ENCODE measurements around the gene SULT1B1. TPM values are rescaled to one million over a fixed set of nuclear protein-coding genes. Genes with fewer than 3 reads are reported as not detected.

Gene SULT1B1
- total and polyA plus RNA-seq, 2 experiments from 2014 or later = 0.10 to 2.6 TPM

DNA sequence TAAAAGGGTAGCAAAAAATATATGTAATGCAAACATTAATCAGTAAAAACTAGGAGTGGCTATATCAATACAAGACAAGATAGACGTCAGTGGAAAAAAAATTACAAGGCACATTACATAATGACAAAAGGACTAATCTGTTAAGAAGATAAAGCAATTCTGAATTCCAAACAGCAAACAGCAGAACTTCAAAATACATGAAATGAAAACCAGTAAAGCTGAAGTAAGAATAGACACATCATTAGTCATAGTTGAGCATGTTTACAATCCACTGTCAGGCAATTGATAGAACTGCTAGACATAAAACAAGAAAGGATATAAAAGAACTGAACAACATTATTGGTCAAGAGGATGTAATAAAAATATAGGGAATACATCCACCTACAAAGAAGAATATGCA, 12.2 kb downstream of the SULT1B1 start:
- H3K36me3 ChIP-seq (ENCODE audit: low read depth) = no peaks in the 10 kb centered on the region
- H3K9me2 ChIP-seq (ENCODE audit: insufficient read depth) = no peaks in the 10 kb centered on the region
- no peak overlapping the region for H3K9ac ChIP-seq
- H3K4me1 ChIP-seq (ENCODE audit: insufficient read depth) = peaks cover 33% of the 10 kb centered on the region
- H3F3A ChIP-seq (ENCODE audit: insufficient read depth) = peaks cover 14% of the 10 kb centered on the region
- in situ Hi-C loops (cut with MboI) = no loop called here
- no peak overlapping the region for H3K4me3 ChIP-seq
- H3K27ac ChIP-seq = no peak overlapping the region
- H2AFZ ChIP-seq = no peak overlapping the region
- H3K9me3 ChIP-seq (ENCODE audit: low read depth) = no peaks in the 10 kb centered on the region
- 7 to 30% methylated on average over 1 of the region's 1 CpG for WGBS, 2 experiments (ENCODE audit: low coverage in 1 of 2, low lambda C conversion rate in 2 of 2, missing lambda C conversion rate in 2 of 2)
- peak; percentile 35 for DNase-seq
- H4K20me1 ChIP-seq (ENCODE audit: insufficient read depth) = no peaks in the 10 kb centered on the region
- no peaks in the 10 kb centered on the region for H3K27me3 ChIP-seq (replicated peaks; ENCODE audit: insufficient read depth)
- peak overlapping the region; percentile 2 for H3K4me2 ChIP-seq (ENCODE audit: unreplicated experiment)
- TF ChIP-seq EZH2 (IDR thresholded peaks at IDR 0.05; ENCODE audit: insufficient read depth, poor library complexity, severe bottlenecking) = no peak
- no peaks in the 10 kb centered on the region for H3K79me2 ChIP-seq (ENCODE audit: insufficient read depth)

GRCh38 chr4:69744157-69744478, 16.3 kb downstream of the SULT1B1 start:
- Histone ChIP-seq H3K4me3 (no peak overlapping the region), H3K9ac (no peak overlapping the region), H4K20me1 (ENCODE audit: insufficient read depth) (no peaks in the 10 kb centered on the region), H3K9me3 (ENCODE audit: low read depth) (no peaks in the 10 kb centered on the region), H3K27ac (no peak overlapping the region), H3K79me2 (ENCODE audit: insufficient read depth) (no peaks in the 10 kb centered on the region), H3K36me3 (ENCODE audit: low read depth) (no peaks in the 10 kb centered on the region), H3F3A (ENCODE audit: insufficient read depth) (no peaks in the 10 kb centered on the region), H3K9me2 (ENCODE audit: insufficient read depth) (no peaks in the 10 kb centered on the region), H2AFZ (no peak overlapping the region), H3K27me3 (replicated peaks; ENCODE audit: insufficient read depth) (no peaks in the 10 kb centered on the region), H3K4me1 (ENCODE audit: insufficient read depth) (peaks cover 13% of the 10 kb centered on the region), H3K4me2 (ENCODE audit: unreplicated experiment) (no peak overlapping the region)
- TF ChIP-seq EZH2 (IDR thresholded peaks at IDR 0.05; ENCODE audit: insufficient read depth, poor library complexity, severe bottlenecking) = no peak
- TF ChIP-seq EZH2phosphoT487 (IDR thresholded peaks at IDR 0.05; ENCODE audit: insufficient read depth, low read depth) = no peak
- in situ Hi-C loops (cut with MboI) = no loop called here
- WGBS, 2 experiments (ENCODE audit: low coverage in 1 of 2, low lambda C conversion rate in 2 of 2, missing lambda C conversion rate in 2 of 2) = 82 to 87% methylated on average over 10 to 11 of the region's 11 CpGs
- DNase-seq = no peak

DNA sequence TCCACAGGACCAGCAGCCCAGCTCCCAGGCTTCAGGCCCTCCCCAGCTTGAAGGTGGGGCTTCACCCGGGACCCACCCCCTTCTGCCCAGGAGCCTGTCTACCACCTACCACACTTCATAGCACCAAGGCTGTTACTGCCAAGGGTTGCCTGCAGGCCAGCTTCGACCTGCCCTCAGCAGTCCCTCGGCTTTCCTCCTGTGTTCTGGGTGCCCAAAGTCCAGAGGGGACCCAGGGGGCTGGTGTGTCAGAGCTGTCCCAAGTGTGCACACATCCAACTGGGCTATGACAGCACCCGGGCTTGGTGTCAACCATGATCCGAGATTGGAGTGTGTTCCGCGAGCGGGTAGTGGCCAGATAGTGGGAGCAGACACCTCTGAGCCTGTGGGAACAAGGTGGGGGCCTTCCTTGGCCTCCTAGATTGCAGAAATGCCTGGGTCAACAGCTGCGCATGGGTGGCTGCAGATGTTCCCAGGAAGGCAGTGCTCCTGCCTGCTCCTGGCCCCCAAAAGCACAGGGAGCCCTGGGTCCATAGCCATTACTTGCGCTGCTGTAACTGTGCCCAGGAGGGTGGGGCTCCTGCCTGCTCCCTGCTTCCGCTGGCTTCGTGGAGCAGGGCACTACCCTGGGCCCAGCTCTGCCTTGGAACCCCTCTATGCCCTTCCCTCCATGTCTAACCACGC, 16.8 kb downstream of the SULT1B1 start:
- H2AFZ ChIP-seq = no peak overlapping the region

DNA sequence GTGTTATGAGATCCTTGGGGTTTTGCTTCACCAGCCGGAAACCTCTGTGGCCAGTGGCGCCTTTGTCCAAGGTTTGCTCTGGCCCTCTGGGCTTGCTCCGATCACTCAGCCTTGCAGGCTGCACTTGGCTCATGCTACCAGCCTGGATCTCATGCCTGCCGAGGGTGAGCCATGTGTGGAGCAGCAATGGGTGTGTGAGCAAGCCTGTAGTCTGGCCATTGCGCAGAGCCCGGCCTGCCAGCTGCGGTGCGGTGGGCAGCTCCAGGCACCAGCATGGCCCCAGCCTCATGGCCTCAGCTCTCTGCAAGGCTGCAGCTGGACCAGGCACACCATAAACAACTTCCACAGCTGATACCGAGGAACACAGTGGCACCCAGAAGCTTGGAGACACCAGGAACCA, 17.8 kb downstream of the SULT1B1 start:
- WGBS, 2 experiments (ENCODE audit: low coverage in 1 of 2, low lambda C conversion rate in 2 of 2, missing lambda C conversion rate in 2 of 2) = 81 to 86% methylated on average over 9 of the region's 9 CpGs
- no peak overlapping the region for H3K27ac ChIP-seq
- no peak overlapping the region for H3K4me2 ChIP-seq (ENCODE audit: unreplicated experiment)
- no peak for DNase-seq
- no peak overlapping the region for H2AFZ ChIP-seq
- in situ Hi-C loops (cut with MboI) = no loop called here
- TF ChIP-seq EZH2phosphoT487 (IDR thresholded peaks at IDR 0.05; ENCODE audit: insufficient read depth, low read depth) (no peak), EZH2 (IDR thresholded peaks at IDR 0.05; ENCODE audit: insufficient read depth, poor library complexity, severe bottlenecking) (no peak)
- H4K20me1 ChIP-seq (ENCODE audit: insufficient read depth) = no peaks in the 10 kb centered on the region
- no peaks in the 10 kb centered on the region for H3F3A ChIP-seq (ENCODE audit: insufficient read depth)
- no peak overlapping the region for H3K9ac ChIP-seq
- H3K79me2 ChIP-seq (ENCODE audit: insufficient read depth) = no peaks in the 10 kb centered on the region
- H3K27me3 ChIP-seq (replicated peaks; ENCODE audit: insufficient read depth) = no peaks in the 10 kb centered on the region
- no peaks in the 10 kb centered on the region for H3K36me3 ChIP-seq (ENCODE audit: low read depth)
- no peak overlapping the region for H3K4me3 ChIP-seq
- H3K9me3 ChIP-seq (ENCODE audit: low read depth) = no peaks in the 10 kb centered on the region
- no peaks in the 10 kb centered on the region for H3K9me2 ChIP-seq (ENCODE audit: insufficient read depth)
- peaks cover under 1% of the 10 kb centered on the region; the same call in 1 of the 2 replicates for H3K4me1 ChIP-seq (ENCODE audit: insufficient read depth)

More for the DNA sequence above, 16.8 kb downstream of the SULT1B1 start:
- Histone ChIP-seq H3K4me2 (ENCODE audit: unreplicated experiment) (no peak overlapping the region), H3K27me3 (replicated peaks; ENCODE audit: insufficient read depth) (no peaks in the 10 kb centered on the region), H3K9me3 (ENCODE audit: low read depth) (no peaks in the 10 kb centered on the region), H3K4me1 (ENCODE audit: insufficient read depth) (peaks cover 11% of the 10 kb centered on the region), H4K20me1 (ENCODE audit: insufficient read depth) (no peaks in the 10 kb centered on the region), H3K79me2 (ENCODE audit: insufficient read depth) (no peaks in the 10 kb centered on the region), H3K36me3 (ENCODE audit: low read depth) (no peaks in the 10 kb centered on the region), H3K27ac (no peak overlapping the region), H3K9me2 (ENCODE audit: insufficient read depth) (no peaks in the 10 kb centered on the region), H3F3A (ENCODE audit: insufficient read depth) (no peaks in the 10 kb centered on the region), H3K4me3 (no peak overlapping the region), H3K9ac (no peak overlapping the region)
- in situ Hi-C loops (cut with MboI) = no loop called here
- TF ChIP-seq EZH2phosphoT487 (IDR thresholded peaks at IDR 0.05; ENCODE audit: insufficient read depth, low read depth) (no peak), EZH2 (IDR thresholded peaks at IDR 0.05; ENCODE audit: insufficient read depth, poor library complexity, severe bottlenecking) (no peak)
- DNase-seq = no peak
- 67 to 75% methylated on average over 13 of the region's 13 CpGs for WGBS, 2 experiments (ENCODE audit: low coverage in 1 of 2, low lambda C conversion rate in 2 of 2, missing lambda C conversion rate in 2 of 2)

DNA sequence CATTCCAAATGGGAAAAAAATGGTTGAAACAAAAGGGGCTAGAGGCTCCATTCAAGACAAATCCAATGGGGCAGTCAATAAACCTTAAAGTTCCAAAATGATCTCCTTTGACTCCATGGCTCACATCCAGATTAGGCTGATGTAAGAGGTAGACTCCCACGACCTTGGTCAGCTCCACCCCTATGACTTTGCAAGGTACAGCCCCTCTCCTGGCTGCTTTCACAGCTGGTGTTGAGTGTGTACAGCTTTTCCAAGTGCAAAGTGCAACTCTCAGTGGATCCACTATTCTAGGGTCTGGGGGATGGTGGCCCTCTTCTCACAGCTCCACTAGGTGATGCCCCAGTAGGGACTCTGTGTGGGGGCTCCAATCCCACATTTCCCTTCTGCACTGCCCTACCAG, 21.5 kb downstream of the SULT1B1 start:
- no peaks in the 10 kb centered on the region for H3F3A ChIP-seq (ENCODE audit: insufficient read depth)
- H3K4me1 ChIP-seq (ENCODE audit: insufficient read depth) = no peaks in the 10 kb centered on the region
- no peak overlapping the region for H3K4me2 ChIP-seq (ENCODE audit: unreplicated experiment)
- no peak overlapping the region for H3K27ac ChIP-seq
- no peaks in the 10 kb centered on the region for H3K9me2 ChIP-seq (ENCODE audit: insufficient read depth)
- TF ChIP-seq EZH2 (IDR thresholded peaks at IDR 0.05; ENCODE audit: insufficient read depth, poor library complexity, severe bottlenecking) (no peak), EZH2phosphoT487 (IDR thresholded peaks at IDR 0.05; ENCODE audit: insufficient read depth, low read depth) (no peak)
- H3K4me3 ChIP-seq = no peak overlapping the region
- H3K36me3 ChIP-seq (ENCODE audit: low read depth) = no peaks in the 10 kb centered on the region
- no peak overlapping the region for H2AFZ ChIP-seq
- H3K9me3 ChIP-seq (ENCODE audit: low read depth) = no peaks in the 10 kb centered on the region
- in situ Hi-C loops (cut with MboI) = no loop called here
- no peaks in the 10 kb centered on the region for H4K20me1 ChIP-seq (ENCODE audit: insufficient read depth)
- H3K27me3 ChIP-seq (replicated peaks; ENCODE audit: insufficient read depth) = no peaks in the 10 kb centered on the region
- no peak for DNase-seq
- 0% methylated on average over 1 of the region's 1 CpG for WGBS, 2 experiments (ENCODE audit: low coverage in 1 of 2, low lambda C conversion rate in 2 of 2, missing lambda C conversion rate in 2 of 2)
- no peaks in the 10 kb centered on the region for H3K79me2 ChIP-seq (ENCODE audit: insufficient read depth)
- no peak overlapping the region for H3K9ac ChIP-seq

Measured in GM23248 (cell line).